H9 (cell line): ENCODE data around the gene TBX1. TPM values are rescaled to one million over a fixed set of nuclear protein-coding genes. Genes with fewer than 3 reads are reported as not detected.
"Not testable (repeated sequence)": the region's sequence is repeated elsewhere in the genome, so short reads cannot be mapped to it uniquely, and the experiment has no call there.

ENCODE experiments used
- DNase-seq: peaks from one replicate; pipeline ENCODE4 v3.0.0-alpha.2; 2017
- H2AFZ ChIP-seq: one replicate; pipeline ENCODE4 v1.6.1; 2013; ENCODE audit warnings: mild to moderate bottlenecking, low read length, control low read depth, moderate library complexity
- H2AK5ac ChIP-seq: 2 replicates; pipeline ENCODE4 v1.6.1; 2013; ENCODE audit warnings: low read length, control low read depth, mixed read lengths; ENCODE audit not compliant: insufficient read length
- H2BK120ac ChIP-seq: one replicate; pipeline ENCODE4 v1.6.1; 2013; ENCODE audit warnings: low read depth, mild to moderate bottlenecking, low read length, control low read depth, inconsistent platforms; ENCODE audit not compliant: poor library complexity, severe bottlenecking
- H2BK12ac ChIP-seq: 2 replicates; pipeline ENCODE4 v1.6.1; 2013; ENCODE audit warnings: low read length, control low read depth, mixed read lengths, low read depth; ENCODE audit not compliant: insufficient read length
- H2BK15ac ChIP-seq: 2 replicates; pipeline ENCODE4 v1.6.1; 2013; ENCODE audit warnings: low read depth, low read length, control low read depth
- H2BK20ac ChIP-seq: one replicate; pipeline ENCODE4 v1.6.1; 2013; ENCODE audit warnings: low read depth, mild to moderate bottlenecking, low read length, control low read depth, inconsistent platforms; ENCODE audit not compliant: poor library complexity, severe bottlenecking
- H2BK5ac ChIP-seq: 2 replicates; pipeline ENCODE4 v1.6.1; 2013; ENCODE audit warnings: low read length, control low read depth, mixed read lengths; ENCODE audit not compliant: insufficient read length
- H3K14ac ChIP-seq: 2 replicates; pipeline ENCODE4 v1.6.1; 2013; ENCODE audit warnings: low read length, control low read depth; ENCODE audit not compliant: insufficient read depth
- H3K18ac ChIP-seq: 2 replicates; pipeline ENCODE4 v1.6.1; 2013; ENCODE audit warnings: low read depth, mild to moderate bottlenecking, mixed read lengths, low read length, control low read depth; ENCODE audit not compliant: insufficient read length
- H3K23ac ChIP-seq: 2 replicates; pipeline ENCODE4 v1.6.1; 2013; ENCODE audit warnings: low read length, control low read depth, mixed read lengths, low read depth; ENCODE audit not compliant: insufficient read length
- H3K23me2 ChIP-seq: 2 replicates; pipeline ENCODE4 v1.6.1; 2013; ENCODE audit warnings: low read depth, mild to moderate bottlenecking, mixed read lengths, low read length, control low read depth; ENCODE audit not compliant: insufficient read length, poor library complexity, severe bottlenecking
- H3K27ac ChIP-seq: 2 replicates; pipeline ENCODE4 v1.5.1; 2013; ENCODE audit warnings: low read length, control low read depth, mixed read lengths, low read depth; ENCODE audit not compliant: insufficient read length
- H3K27me3 ChIP-seq: 2 replicates; pipeline ENCODE4 v1.6.1; 2013; ENCODE audit warnings: low read length, control low read depth, inconsistent platforms; ENCODE audit not compliant: insufficient read depth
- H3K4ac ChIP-seq: 2 replicates; pipeline ENCODE4 v1.6.1; 2013; ENCODE audit warnings: low read depth, mild to moderate bottlenecking, control low read depth, inconsistent platforms, low read length, moderate library complexity
- H3K4me1 ChIP-seq: 2 replicates; pipeline ENCODE4 v1.6.1; 2013; ENCODE audit warnings: low read length, control low read depth, inconsistent platforms; ENCODE audit not compliant: insufficient read depth
- H3K4me2 ChIP-seq: 2 replicates; pipeline ENCODE4 v1.6.1; 2013; ENCODE audit warnings: low read length, control low read depth, mixed read lengths; ENCODE audit not compliant: insufficient read length, insufficient read depth
- H3K56ac ChIP-seq: 2 replicates; pipeline ENCODE4 v1.6.1; 2013; ENCODE audit warnings: low read depth, mild to moderate bottlenecking, mixed read lengths, low read length, control low read depth; ENCODE audit not compliant: insufficient read length
- H3K79me1 ChIP-seq: 2 replicates; pipeline ENCODE4 v1.6.1; 2013; ENCODE audit warnings: low read depth, mild to moderate bottlenecking, moderate library complexity, low read length, control low read depth, inconsistent platforms; ENCODE audit not compliant: insufficient read depth, poor library complexity, severe bottlenecking
- H3K79me2 ChIP-seq: 2 replicates; pipeline ENCODE4 v1.6.1; 2013; ENCODE audit warnings: low read length, control low read depth, inconsistent platforms; ENCODE audit not compliant: insufficient read depth
- H3K9ac ChIP-seq: 2 replicates; pipeline ENCODE4 v1.6.1; 2013; ENCODE audit warnings: low read length, control low read depth, mixed read lengths; ENCODE audit not compliant: insufficient read length; ENCODE audit errors: extremely low read depth
- H3K9me3 ChIP-seq: one replicate; pipeline ENCODE4 v1.6.1; 2013; ENCODE audit warnings: low read depth, low read length, inconsistent platforms; ENCODE audit not compliant: control insufficient read depth
- H3T11ph ChIP-seq: one replicate; pipeline ENCODE4 v1.6.1; 2013; ENCODE audit warnings: mild to moderate bottlenecking, low read length, control low read depth, inconsistent platforms
- H4K20me1 ChIP-seq: one replicate; pipeline ENCODE4 v1.6.1; 2013; ENCODE audit not compliant: control insufficient read depth, insufficient read length, insufficient read depth
- H4K5ac ChIP-seq: 2 replicates; pipeline ENCODE4 v1.6.1; 2013; ENCODE audit warnings: low read depth, mild to moderate bottlenecking, mixed read lengths, low read length, control low read depth; ENCODE audit not compliant: insufficient read length
- H4K8ac ChIP-seq: replicated peaks from 2 replicates; pipeline ENCODE4 v1.6.1; 2013; ENCODE audit warnings: low read length, control low read depth, mixed read lengths, low read depth; ENCODE audit not compliant: insufficient read length
- H4K91ac ChIP-seq: 2 replicates; pipeline ENCODE4 v1.6.1; 2013; ENCODE audit warnings: low read depth, mild to moderate bottlenecking, moderate library complexity, mixed read lengths, low read length, control low read depth; ENCODE audit not compliant: insufficient read length
- H3K27ac Mint-ChIP-seq, 3 experiments: 2 replicates in 2 of 3; 3 replicates in 1 of 3; pipeline ENCODE4 v1.8.0; 2020 to 2021; ENCODE audit warnings: mixed read lengths in 3 of 3, mild to moderate bottlenecking in 1 of 3, moderate library complexity in 1 of 3
- H3K27me3 Mint-ChIP-seq: 2 replicates; pipeline ENCODE4 v1.8.0; 2021; ENCODE audit warnings: low read depth, mild to moderate bottlenecking, moderate library complexity, mixed read lengths
- H3K36me3 Mint-ChIP-seq, 3 experiments: 2 replicates in 2 of 3; 3 replicates in 1 of 3; pipeline ENCODE4 v1.8.0; 2020 to 2021; ENCODE audit warnings: low read depth in 3 of 3, mixed read lengths in 3 of 3; ENCODE audit not compliant: insufficient read depth in 1 of 3
- H3K4me1 Mint-ChIP-seq, 2 experiments: 2 replicates each; pipeline ENCODE4 v1.8.0; 2020; ENCODE audit warnings: mixed read lengths in 2 of 2
- H3K4me3 Mint-ChIP-seq, 2 experiments: 2 replicates in 1 of 2; 3 replicates in 1 of 2; pipeline ENCODE4 v1.8.0; 2020 to 2021; ENCODE audit warnings: mild to moderate bottlenecking in 2 of 2, mixed read lengths in 2 of 2, moderate library complexity in 1 of 2
- H3K9me3 Mint-ChIP-seq, 2 experiments: 2 replicates in 1 of 2; 3 replicates in 1 of 2; pipeline ENCODE4 v1.8.0; 2020; ENCODE audit warnings: mild to moderate bottlenecking in 2 of 2, mixed read lengths in 2 of 2, moderate library complexity in 1 of 2
- WGBS: extraction: QIAGEN DNeasy Blood & Tissue Kit; methylation state at CpG from one replicate; pipeline ENCODE4 v1.1.7; 2013; ENCODE audit warnings: missing lambda C conversion rate, low lambda C conversion rate, mixed read lengths; ENCODE audit not compliant: insufficient read length; ENCODE audit errors: extremely low coverage; 5-methylcytosine and 5-hydroxymethylcytosine counted together
- total RNA-seq: library from RNA; stranded (reverse); gene quantifications from 2 replicates; pipeline ENCODE4 v1.2.1, GENCODE V29; 2021
- TF ChIP-seq, protein P1 (sequence below): fragments of 200-600 bp; sonication (generic); conservative IDR thresholded peaks from 3 replicates; pipeline ENCODE4 v1.8.0; 2021; ENCODE audit warnings: antibody characterized with exemption, mild to moderate bottlenecking

Gene TBX1
- total RNA-seq, 1 experiment from 2014 or later = 2.2 TPM

DNA sequence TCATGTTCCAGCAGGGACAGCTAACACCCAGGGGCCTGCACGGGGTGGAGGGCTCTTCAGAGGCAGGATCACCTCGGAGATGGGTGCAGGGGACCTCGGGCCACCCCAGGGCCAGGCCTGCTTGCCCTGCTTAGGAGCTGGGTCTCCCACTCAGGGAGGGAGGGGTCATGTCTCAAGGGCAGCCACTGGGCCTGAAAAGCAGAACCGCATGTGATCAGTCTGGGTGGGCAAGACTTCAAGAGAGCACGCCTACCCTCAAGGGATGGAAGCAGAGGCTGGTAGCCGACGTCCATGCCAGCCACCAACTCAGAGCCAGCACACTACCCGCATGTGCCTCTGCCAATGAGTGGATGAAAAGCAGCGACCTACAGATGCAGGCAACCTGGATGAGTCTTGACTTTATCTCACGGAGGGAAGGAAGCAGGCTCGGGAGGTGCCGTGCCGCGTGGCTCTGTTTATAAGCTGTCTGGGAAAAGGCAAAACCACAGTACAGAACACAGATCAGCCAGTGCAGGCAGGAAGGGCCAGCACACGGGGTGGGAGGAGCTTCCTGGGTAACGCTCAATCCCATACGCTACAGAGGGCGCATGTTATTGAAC is 16.0 kb downstream of the TBX1 start:
- no peak overlapping the region for H3K4me2 ChIP-seq
- no CpG with 5 or more reads among the region's 18 CpGs for WGBS
- no peak overlapping the region for H4K91ac ChIP-seq

DNA sequence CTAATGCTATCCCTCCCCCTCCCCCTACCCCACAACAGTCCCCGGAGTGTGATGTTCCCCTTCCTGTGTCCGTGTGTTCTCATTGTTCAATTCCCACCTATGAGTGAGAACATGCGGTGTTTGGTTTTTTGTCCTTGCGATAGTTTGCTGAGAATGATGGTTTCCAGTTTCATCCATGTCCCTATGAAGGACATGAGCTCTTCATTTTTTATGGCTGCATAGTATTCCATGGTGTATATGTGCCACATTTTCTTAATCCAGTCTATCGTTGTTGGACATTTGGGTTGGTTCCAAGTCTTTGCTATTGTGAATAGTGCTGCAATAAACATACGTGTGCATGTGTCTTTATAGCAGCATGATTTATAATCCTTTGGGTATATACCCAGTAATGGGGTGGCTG is 16.6 kb downstream of the TBX1 start:
- H3K9me3 ChIP-seq, H3K14ac ChIP-seq, H2BK120ac ChIP-seq, H3K4me3 Mint-ChIP-seq, H3K4me2 ChIP-seq, H3K56ac ChIP-seq, H3K9ac ChIP-seq, H2BK12ac ChIP-seq, H4K5ac ChIP-seq, H3K27ac ChIP-seq, H2BK5ac ChIP-seq, H3K27me3 ChIP-seq, H4K8ac ChIP-seq, H3K23ac ChIP-seq, H3K23me2 ChIP-seq, H2BK15ac ChIP-seq, H2AFZ ChIP-seq, H3T11ph ChIP-seq, H3K4me1 Mint-ChIP-seq, H3K36me3 Mint-ChIP-seq, H2BK20ac ChIP-seq, H3K4me1 ChIP-seq, DNase-seq, H3K79me1 ChIP-seq, H3K79me2 ChIP-seq, H3K9me3 Mint-ChIP-seq, H3K27ac Mint-ChIP-seq, H3K18ac ChIP-seq, H2AK5ac ChIP-seq, H4K91ac ChIP-seq, H4K20me1 ChIP-seq, H3K4ac ChIP-seq: not testable (repeated sequence)
- peaks cover 55% of the 10 kb centered on the region for H3K27me3 Mint-ChIP-seq
- WGBS = no CpG with 5 or more reads among the region's 6 CpGs

More for the DNA sequence above, 16.0 kb downstream of the TBX1 start:
- TF ChIP-seq, protein P1, sequence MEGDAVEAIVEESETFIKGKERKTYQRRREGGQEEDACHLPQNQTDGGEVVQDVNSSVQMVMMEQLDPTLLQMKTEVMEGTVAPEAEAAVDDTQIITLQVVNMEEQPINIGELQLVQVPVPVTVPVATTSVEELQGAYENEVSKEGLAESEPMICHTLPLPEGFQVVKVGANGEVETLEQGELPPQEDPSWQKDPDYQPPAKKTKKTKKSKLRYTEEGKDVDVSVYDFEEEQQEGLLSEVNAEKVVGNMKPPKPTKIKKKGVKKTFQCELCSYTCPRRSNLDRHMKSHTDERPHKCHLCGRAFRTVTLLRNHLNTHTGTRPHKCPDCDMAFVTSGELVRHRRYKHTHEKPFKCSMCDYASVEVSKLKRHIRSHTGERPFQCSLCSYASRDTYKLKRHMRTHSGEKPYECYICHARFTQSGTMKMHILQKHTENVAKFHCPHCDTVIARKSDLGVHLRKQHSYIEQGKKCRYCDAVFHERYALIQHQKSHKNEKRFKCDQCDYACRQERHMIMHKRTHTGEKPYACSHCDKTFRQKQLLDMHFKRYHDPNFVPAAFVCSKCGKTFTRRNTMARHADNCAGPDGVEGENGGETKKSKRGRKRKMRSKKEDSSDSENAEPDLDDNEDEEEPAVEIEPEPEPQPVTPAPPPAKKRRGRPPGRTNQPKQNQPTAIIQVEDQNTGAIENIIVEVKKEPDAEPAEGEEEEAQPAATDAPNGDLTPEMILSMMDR = no peak
- Mint-ChIP-seq H3K27me3 (peaks cover 61% of the 10 kb centered on the region), H3K4me1 (peaks cover 9 to 10% of the 10 kb centered on the region in 2 experiments), H3K9me3 (no peaks in the 10 kb centered on the region), H3K27ac (no peak overlapping the region), H3K4me3 (no peak overlapping the region), H3K36me3 (no peaks in the 10 kb centered on the region)
- Histone ChIP-seq H2AFZ (no peak overlapping the region), H3K14ac (no peak overlapping the region), H3K4me1 (no peaks in the 10 kb centered on the region), H2BK120ac (no peak overlapping the region), H3K9me3 (no peaks in the 10 kb centered on the region), H4K8ac (no peak overlapping the region), H2BK5ac (no peak overlapping the region), H4K20me1 (no peaks in the 10 kb centered on the region), H2BK20ac (no peak overlapping the region), H3K18ac (no peak overlapping the region), H3K23me2 (no peaks in the 10 kb centered on the region), H3K4ac (no peak overlapping the region), H2BK12ac (no peak overlapping the region), H3K23ac (no peak overlapping the region), H3K79me2 (no peaks in the 10 kb centered on the region), H3T11ph (no peak overlapping the region), H3K27ac (no peak overlapping the region), H3K27me3 (no peaks in the 10 kb centered on the region), H2BK15ac (no peak overlapping the region), H4K5ac (no peak overlapping the region), H3K56ac (no peak overlapping the region), H2AK5ac (no peak overlapping the region), H3K79me1 (no peaks in the 10 kb centered on the region), H3K9ac (no peak overlapping the region)
- DNase-seq = no peak
